SU-DHL-6 (cell line): ENCODE results near the gene ZGLP1.
A peak's percentile ranks its signal among the peaks of the same experiment; 100 is the strongest.

Source experiments
- H2AFZ ChIP-seq: fragments of 200-600 bp; sonication (generic); 2 replicates; pipeline ENCODE4 v1.6.1; 2014; ENCODE audit warnings: low read depth, mild to moderate bottlenecking, moderate library complexity, mixed read lengths, antibody characterized with exemption, low read length; ENCODE audit not compliant: severe bottlenecking
- H3F3A ChIP-seq: fragments of 200-600 bp; shearing (Covaris generic); 2 replicates; pipeline ENCODE4 v1.6.0; 2016; ENCODE audit warnings: antibody characterized with exemption, mild to moderate bottlenecking; ENCODE audit not compliant: insufficient read depth
- H3K27ac ChIP-seq: fragments of 200-600 bp; sonication (generic); 2 replicates; pipeline ENCODE4 v1.5.1; 2016; ENCODE audit warnings: low read depth, mild to moderate bottlenecking, low read length, moderate library complexity, mixed read lengths
- H3K27me3 ChIP-seq: fragments of 200-600 bp; sonication (generic), shearing (Covaris generic); 2 replicates; pipeline ENCODE4 v1.6.0; 2014; ENCODE audit warnings: mild to moderate bottlenecking, low read length
- H3K36me3 ChIP-seq: fragments of 200-600 bp; sonication (generic); 2 replicates; pipeline ENCODE4 v1.6.1; 2014; ENCODE audit warnings: mild to moderate bottlenecking, low read length, mixed read lengths
- H3K4me2 ChIP-seq: fragments of 300-600, 200-600 bp; shearing (Covaris generic), sonication (generic); 2 replicates; pipeline ENCODE4 v1.6.0; 2014; ENCODE audit warnings: low read length, low read depth, mild to moderate bottlenecking; ENCODE audit not compliant: poor library complexity, severe bottlenecking
- H3K4me3 ChIP-seq: fragments of 200-600 bp; sonication (generic); 2 replicates; pipeline ENCODE4 v1.5.1; 2014; ENCODE audit warnings: antibody characterized with exemption, low read length, mild to moderate bottlenecking, mixed read lengths; ENCODE audit not compliant: insufficient read depth, poor library complexity, severe bottlenecking
- H3K79me2 ChIP-seq: fragments of 200-600 bp; sonication (generic); 2 replicates; pipeline ENCODE4 v1.6.1; 2014; ENCODE audit warnings: mild to moderate bottlenecking, low read length, moderate library complexity; ENCODE audit not compliant: insufficient read depth
- H3K9ac ChIP-seq: fragments of 200-600 bp; sonication (generic); 2 replicates; pipeline ENCODE4 v1.7.0; 2014; ENCODE audit warnings: mild to moderate bottlenecking, low read length
- H3K9me2 ChIP-seq: fragments of 200-600 bp; sonication (generic); replicated peaks from 2 replicates; pipeline ENCODE4 v1.6.1; 2014; ENCODE audit warnings: low read length; ENCODE audit not compliant: insufficient read depth
- H3K9me3 ChIP-seq: fragments of 200-600 bp; sonication (generic); 2 replicates; pipeline ENCODE4 v1.6.1; 2014; ENCODE audit warnings: low read length, mixed read lengths; ENCODE audit not compliant: insufficient read depth
- H4K20me1 ChIP-seq: fragments of 200-600 bp; sonication (generic); 2 replicates; pipeline ENCODE4 v1.6.1; 2014; ENCODE audit warnings: low read depth, mild to moderate bottlenecking, antibody characterized with exemption, low read length, moderate library complexity, mixed read lengths
- EZH2phosphoT487 ChIP-seq: fragments of 200-600 bp; sonication (generic), shearing (Covaris generic); conservative IDR thresholded peaks from 2 replicates; pipeline ENCODE4 v1.6.1; 2018; ENCODE audit warnings: mild to moderate bottlenecking, antibody characterized with exemption, low read length, moderate library complexity, mixed read lengths
- TF ChIP-seq, protein P1 (sequence below): fragments of 200-600 bp; sonication (generic); IDR thresholded peaks from one replicate; pipeline ENCODE4 v1.5.1; 2017; ENCODE audit warnings: antibody characterized with exemption, mild to moderate bottlenecking, low read length, moderate library complexity; ENCODE audit not compliant: insufficient read depth, poor library complexity, severe bottlenecking

Gene ZGLP1

DNA sequence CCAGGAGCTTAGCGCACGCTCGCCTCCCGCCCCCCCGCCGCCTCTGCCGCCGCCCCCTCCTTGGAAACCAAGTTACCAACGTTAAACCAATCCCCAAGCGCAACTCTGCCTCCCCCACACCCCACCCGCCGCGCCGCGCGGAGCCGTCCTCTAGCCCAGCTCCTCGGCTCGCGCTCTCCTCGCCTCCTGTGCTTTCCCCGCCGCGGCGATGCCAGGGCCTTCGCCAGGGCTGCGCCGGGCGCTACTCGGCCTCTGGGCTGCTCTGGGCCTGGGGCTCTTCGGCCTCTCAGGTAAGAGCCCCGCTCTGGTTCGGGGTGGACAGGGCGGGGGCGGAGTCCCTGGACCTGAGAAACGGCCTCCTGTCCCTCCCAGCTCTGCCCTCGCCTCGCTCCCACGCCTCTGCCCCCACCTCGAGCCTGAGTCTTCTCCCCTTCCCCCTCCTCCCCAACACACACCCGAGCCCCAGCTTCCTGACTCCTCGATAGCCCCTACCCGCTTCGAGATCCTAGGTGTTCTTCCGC is 19.7 kb downstream of the ZGLP1 start, which contains the start of gene ICAM5:
TSS of gene ICAM5 (plus strand) at position 117 of the 521 bp plus-strand sequence. CDS start at position 209, 92 bp downstream.
- TF ChIP-seq EZH2phosphoT487 = no peak
- Histone ChIP-seq H3K9ac (peak within 1 kb of the TSS; percentile 62), H3K27me3 (no peaks in the 10 kb centered on the region), H3K36me3 (no peaks in the 10 kb centered on the region), H2AFZ (peak within 1 kb of the TSS; percentile 90), H3K79me2 (no peaks in the 10 kb centered on the region), H3K4me3 (peak within 1 kb of the TSS; percentile 58), H3K9me3 (no peaks in the 10 kb centered on the region), H3K27ac (peak within 1 kb of the TSS; percentile 66), H3F3A (peaks cover 18% of the 10 kb centered on the region), H4K20me1 (no peaks in the 10 kb centered on the region), H3K4me2 (peak within 1 kb of the TSS; percentile 80), H3K9me2 (no peaks in the 10 kb centered on the region)

DNA sequence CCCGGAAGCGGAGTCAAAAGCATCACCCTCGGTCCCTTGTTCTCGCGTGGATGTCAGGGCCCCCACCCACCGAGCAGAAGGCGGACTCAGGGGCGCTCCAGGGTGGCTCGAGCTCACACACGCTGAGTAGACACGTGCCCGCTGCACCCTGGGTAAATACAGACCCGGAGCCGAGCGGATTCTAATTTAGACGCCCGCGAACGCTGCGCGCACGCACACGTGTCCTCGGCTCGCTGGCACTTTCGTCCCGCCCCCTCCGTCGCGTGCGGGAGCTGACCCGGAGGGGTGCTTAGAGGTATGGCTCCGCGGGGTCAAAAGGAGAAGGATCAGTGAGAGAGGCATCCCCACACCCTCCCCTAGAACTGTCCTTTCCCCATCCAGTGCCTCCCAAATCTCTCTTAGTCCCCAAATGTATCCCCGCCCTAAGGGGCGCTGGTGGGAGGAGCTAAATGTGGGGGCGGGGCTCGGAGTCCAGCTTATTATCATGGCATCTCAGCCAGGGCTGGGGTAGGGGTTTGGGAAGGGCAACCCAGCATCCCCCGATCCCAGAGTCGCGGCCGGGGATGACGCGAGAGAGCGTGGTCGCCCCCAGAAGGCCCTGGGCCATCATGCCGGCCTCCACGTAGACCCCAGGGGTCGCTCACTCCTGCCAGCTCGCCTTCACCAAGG is 20.3 kb downstream of the ZGLP1 start:
- Histone ChIP-seq H4K20me1 (no peaks in the 10 kb centered on the region), H3K36me3 (no peaks in the 10 kb centered on the region), H3K9me3 (no peaks in the 10 kb centered on the region), H3K27me3 (no peaks in the 10 kb centered on the region), H3K4me3 (peak overlapping the region; percentile 58), H3K27ac (peak overlapping the region; percentile 66), H3K9ac (peak overlapping the region; percentile 62), H3F3A (peaks cover 18% of the 10 kb centered on the region), H2AFZ (peak overlapping the region; percentile 90), H3K4me2 (peak overlapping the region; percentile 80), H3K79me2 (no peaks in the 10 kb centered on the region), H3K9me2 (no peaks in the 10 kb centered on the region)
- TF ChIP-seq, protein P1, sequence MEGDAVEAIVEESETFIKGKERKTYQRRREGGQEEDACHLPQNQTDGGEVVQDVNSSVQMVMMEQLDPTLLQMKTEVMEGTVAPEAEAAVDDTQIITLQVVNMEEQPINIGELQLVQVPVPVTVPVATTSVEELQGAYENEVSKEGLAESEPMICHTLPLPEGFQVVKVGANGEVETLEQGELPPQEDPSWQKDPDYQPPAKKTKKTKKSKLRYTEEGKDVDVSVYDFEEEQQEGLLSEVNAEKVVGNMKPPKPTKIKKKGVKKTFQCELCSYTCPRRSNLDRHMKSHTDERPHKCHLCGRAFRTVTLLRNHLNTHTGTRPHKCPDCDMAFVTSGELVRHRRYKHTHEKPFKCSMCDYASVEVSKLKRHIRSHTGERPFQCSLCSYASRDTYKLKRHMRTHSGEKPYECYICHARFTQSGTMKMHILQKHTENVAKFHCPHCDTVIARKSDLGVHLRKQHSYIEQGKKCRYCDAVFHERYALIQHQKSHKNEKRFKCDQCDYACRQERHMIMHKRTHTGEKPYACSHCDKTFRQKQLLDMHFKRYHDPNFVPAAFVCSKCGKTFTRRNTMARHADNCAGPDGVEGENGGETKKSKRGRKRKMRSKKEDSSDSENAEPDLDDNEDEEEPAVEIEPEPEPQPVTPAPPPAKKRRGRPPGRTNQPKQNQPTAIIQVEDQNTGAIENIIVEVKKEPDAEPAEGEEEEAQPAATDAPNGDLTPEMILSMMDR = no peak
- no peak for TF ChIP-seq EZH2phosphoT487

DNA sequence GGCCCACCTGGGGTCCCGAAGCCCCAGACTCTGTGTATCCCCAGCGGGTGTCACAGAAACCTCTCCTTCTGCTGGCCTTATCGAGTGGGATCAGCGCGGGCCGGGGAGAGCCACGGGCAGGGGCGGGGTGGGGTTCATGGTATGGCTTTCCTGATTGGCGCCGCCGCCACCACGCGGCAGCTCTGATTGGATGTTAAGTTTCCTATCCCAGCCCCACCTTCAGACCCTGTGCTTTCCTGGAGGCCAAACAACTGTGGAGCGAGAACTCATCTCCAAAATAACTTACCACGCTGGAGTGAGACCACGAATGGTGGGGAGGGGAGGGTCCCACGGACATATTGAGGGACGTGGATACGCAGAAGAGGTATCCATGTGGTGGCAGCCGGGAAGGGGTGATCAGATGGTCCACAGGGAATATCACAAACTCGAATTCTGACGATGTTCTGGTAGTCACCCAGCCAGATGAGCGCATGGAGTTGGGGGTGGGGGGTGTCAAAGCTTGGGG is 20.9 kb downstream of the ZGLP1 start:
- Histone ChIP-seq H3K27me3 (no peaks in the 10 kb centered on the region), H3K4me3 (peak overlapping the region; percentile 58), H3F3A (peaks cover 18% of the 10 kb centered on the region), H3K36me3 (no peaks in the 10 kb centered on the region), H3K9ac (peak overlapping the region; percentile 62), H4K20me1 (no peaks in the 10 kb centered on the region), H3K9me2 (no peaks in the 10 kb centered on the region), H3K79me2 (no peaks in the 10 kb centered on the region), H3K27ac (peak overlapping the region; percentile 66), H3K9me3 (no peaks in the 10 kb centered on the region), H3K4me2 (peak overlapping the region; percentile 80), H2AFZ (peak overlapping the region; percentile 90)
- TF ChIP-seq, protein P1 = no peak
- TF ChIP-seq EZH2phosphoT487 = no peak
